GM19395 (cell line): ENCODE measurements around the gene HAUS8.
"Not testable (repeated sequence)": the region's sequence is repeated elsewhere in the genome, so short reads cannot be mapped to it uniquely, and the experiment has no call there.

Experiments
- ATAC-seq: cut with Tn5 transposase; IDR thresholded peaks from one replicate; pipeline ENCODE4 v1.9.1; 2021; ENCODE audit warnings: mild to moderate bottlenecking, moderate library complexity; ENCODE audit not compliant: unreplicated experiment

The HAUS8 gene, protein sequence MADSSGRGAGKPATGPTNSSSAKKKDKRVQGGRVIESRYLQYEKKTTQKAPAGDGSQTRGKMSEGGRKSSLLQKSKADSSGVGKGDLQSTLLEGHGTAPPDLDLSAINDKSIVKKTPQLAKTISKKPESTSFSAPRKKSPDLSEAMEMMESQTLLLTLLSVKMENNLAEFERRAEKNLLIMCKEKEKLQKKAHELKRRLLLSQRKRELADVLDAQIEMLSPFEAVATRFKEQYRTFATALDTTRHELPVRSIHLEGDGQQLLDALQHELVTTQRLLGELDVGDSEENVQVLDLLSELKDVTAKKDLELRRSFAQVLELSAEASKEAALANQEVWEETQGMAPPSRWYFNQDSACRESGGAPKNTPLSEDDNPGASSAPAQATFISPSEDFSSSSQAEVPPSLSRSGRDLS

DNA sequence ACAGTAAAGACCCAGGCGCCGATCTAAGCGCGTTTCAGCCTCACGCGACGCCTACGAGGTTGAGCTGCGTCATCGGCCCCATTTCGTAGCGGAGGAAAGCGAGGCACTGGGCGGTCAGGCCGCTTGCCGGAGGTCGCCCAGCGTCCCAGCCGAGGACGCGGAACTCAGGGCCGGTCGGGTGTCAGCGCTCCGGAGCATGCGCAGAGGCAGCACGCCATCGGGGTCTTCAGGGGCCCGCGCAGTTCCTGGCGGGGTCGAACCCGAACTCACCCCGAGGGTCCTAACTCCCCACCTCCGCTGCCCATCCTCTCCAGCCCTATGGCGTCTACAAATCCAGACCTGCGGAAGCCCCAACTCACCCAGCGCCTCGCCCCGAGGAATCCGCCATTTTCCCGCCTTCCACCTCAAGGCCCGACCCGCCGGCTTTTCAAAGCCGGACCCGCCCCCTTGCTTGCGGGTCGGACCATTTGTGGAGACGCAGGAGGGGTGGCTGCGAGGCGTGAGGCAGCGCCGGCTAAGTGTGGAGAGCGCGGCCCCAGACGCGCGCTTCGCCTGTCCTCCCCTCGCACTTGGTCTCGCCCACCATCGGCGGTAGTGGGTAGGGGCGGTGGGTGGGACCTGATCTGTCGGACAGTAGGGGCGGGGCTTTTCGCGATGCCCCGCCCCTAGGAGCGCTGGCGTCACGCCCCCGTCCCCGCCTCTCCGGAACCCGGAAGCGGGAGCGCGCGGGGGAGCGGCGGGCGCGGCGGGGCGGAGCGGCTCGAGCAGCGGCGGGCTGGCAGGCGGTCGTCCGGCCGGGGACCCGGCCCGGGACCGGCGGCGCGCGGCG lies at the start of gene HAUS8, which contains the start of gene MYO9B:
Gene HAUS8, minus strand, starts transcription at position 418 of the 829 bp plus-strand sequence. Its CDS starts 30 bp downstream, at position 388.
Gene MYO9B, plus strand, starts transcription at position 743 of the 829 bp plus-strand sequence. CDS start 25,941 bp downstream, outside the sequence.
- peak; percentile 73 for ATAC-seq

DNA sequence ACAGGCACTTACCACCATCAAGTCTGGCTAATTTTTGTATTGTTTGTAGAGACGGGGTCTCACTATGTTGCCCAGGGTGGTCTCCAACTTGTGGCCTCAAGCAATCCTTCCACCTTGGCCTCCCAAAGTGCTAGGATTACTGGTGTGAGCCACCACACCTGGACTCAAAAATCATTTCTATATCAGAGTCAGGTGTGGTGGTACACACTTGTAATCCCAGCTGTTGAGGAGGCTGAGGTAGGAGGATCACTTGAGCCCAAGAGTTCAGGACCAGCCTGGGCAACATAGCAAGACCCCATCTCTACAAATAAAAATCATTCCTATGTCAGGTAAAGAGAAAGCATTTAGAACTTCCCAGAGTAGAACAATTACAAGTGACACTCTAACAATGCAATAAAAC lies 48.8 kb upstream of the HAUS8 start:
- ATAC-seq = no peak

DNA sequence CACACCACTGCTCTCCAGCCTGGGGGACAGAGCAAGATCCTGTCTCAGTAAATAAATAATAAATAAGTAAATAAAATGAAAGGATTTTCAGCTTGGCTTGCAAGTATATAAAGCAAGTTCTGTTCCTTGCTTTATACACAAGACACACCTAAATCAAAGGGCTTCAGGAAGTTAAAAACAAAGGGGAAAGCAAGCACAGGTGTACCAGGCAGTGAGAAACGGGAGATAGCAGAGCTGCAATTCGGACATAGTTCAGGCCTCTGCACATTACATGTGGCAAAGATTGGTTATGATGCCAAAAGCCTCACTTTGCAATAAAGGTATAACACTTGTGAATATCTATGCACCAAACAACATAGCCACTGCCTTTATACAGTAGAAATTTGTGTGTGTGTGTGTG lies 47.8 kb upstream of the HAUS8 start:
- no peak for ATAC-seq

DNA sequence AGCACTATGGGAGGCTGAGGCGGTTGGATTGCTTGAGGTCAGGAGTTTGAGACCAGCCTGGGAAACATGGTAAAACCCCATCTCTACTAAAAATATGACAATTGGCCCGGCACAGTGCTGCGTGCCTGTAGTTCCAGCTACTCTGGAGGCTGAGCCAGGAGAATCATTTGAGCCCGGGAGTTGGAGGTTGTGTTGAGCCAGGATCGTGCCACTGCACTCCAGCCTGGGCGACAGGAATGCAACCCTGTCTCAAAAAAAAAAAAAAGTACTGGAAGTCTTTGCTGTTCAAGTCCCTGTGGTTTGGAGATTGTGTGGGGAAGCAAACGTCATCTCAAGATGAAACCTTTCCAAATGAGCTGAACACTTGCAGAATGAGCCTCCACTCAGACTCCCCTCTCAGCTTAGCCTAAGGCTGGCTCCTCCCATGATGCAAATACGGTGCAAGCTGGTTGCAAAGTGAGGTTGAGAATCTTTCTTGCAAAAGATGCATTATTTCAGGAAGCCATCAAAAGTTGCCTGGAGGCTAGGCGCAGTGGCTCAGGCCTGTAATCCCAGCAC lies 46.6 kb upstream of the HAUS8 start:
- no peak for ATAC-seq

DNA sequence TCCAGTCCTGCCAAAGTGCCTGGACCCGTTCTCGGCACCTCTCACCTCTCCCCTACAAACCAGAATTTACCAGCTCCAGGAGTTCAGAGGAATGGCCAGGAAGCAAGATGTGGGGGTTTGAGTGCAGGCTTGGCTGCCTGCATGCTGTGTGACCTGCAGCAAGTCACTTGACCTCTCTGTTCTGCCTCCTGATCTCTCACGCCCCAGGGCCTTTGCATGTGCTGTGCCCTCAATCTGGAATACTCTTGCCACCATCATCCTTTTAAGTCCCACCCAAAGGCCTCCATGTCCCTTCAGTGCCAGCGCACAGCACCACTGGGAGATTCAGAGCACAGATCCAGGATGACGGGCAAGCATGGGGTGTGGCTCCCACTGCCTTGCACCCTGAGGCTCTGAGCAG lies 43.7 kb upstream of the HAUS8 start:
- ATAC-seq = no peak

DNA sequence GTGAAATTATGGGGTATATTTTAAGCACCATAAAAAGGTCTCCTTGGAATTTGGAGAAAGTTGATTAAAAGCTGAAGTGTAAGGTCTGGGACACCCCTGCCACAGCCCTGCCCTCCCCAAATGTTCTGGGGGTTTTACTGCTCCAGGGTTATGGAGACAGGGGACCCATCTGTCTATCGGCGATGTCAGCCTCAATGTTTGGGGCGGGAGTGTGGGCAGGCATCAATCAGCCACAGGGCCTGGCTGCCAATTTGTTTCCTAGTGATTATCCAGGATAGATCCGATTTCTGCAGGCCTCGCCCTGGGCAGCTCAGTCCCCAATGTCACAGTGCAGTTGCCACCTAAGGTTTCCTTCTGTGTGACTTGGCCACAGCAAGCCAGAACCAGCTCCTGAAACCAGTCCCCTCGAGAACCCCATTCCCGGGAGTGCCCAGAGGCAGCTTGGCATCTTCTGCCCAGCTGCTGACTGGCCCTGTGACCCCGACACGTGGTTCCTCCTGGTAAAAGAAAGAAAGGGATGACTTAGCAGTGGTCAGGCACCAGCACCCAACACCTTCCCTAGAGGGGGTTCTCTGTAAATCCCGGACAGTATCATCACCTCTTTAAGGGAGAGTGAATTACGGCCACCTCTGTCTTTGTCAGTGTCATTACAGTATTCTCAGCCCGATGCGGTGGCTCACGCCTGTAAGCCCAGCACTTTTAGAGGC lies 41.9 kb upstream of the HAUS8 start:
- no peak for ATAC-seq

DNA sequence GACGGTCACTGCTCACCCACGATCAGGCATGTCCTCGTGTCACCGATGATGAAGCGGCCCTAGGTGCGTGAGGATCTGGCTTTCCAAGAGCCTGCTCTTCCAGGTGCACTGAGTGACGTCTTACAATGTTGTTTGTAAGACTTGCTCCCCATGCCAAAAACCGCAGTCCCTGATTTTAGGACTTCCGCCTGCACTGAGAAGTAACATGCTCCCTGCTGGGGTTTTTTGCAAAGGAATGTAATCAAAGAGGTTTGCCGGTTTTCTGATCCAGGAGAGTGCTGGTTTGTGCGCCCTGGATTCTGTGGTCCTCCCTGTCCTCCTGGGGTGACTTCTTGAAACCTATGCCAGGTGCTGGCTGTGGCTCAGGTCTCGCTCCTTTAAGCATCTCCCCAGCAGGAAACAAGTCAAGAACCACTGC lies 39.2 kb upstream of the HAUS8 start:
- no peak for ATAC-seq

DNA sequence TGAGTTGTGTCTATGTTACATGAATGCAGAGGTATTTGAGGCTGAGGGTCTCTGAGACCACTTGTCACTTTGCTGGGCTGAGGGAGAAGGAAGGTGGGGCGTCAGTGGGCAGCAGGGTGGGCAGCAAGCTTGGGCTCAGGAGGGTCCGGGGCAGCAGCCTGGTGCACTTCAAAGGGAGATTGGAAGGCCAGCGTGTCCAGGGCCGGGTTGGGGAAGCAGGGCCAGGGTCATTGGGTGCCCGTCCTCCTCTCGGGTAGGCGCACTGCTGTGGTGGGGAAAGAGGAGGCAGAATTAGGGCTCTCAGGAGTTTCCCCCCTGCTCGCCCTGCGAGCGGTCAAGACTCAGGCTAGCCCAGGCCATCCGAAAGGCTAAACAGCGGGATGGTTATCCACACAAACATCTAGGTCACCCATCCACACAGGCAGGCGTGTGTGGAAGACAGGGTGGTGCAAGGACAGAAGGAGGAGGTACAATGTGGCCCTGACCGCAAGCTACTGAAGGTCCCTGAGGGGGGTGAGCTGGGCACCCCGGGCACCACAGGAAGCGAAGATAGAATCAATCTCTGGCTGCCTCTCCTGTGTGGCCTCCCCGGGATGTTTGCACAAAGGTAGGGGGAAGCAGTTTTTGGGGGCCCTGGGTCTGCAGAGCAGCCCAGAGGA lies 38.0 kb upstream of the HAUS8 start:
- no peak for ATAC-seq

DNA sequence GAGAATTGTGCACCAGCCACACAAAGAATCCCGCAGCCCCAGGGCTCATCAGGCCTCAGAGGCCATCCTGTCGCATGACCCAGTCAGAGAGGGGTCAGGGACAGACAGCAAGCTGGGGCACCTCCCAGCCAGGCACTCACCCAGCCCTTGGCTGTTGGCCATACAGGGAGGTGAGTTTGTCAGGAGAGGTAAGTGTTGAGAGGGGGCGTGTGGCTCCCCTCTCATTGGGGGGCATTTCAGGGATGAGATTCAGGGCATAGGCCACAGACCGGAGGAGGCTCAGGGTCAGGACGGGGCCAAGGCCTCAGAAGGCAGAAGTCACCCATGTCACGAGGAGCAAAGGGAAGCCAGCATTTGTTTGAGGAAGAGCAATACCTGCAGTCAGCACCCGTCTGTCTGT lies 37.4 kb upstream of the HAUS8 start:
- ATAC-seq = no peak

DNA sequence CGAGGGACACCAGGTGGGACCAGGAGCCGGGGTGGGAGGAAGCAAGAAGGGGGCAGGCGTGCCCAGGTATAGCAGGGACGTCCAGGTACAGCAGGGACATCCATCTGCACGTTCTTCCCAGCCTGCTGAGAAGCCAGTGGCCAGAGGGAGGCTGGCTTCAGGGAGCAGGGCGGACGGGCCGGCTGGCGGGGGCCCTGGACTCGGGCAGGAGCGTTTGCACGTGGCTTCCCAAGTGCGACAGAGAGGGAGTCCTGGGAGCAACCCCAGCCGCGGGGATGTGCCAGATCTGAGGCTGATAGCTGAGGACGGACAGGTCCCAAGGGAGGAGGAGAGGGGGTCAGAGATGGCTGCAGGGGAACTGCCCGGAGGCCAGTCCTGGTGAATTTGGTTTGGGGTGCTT lies 37.0 kb upstream of the HAUS8 start:
- no peak for ATAC-seq

DNA sequence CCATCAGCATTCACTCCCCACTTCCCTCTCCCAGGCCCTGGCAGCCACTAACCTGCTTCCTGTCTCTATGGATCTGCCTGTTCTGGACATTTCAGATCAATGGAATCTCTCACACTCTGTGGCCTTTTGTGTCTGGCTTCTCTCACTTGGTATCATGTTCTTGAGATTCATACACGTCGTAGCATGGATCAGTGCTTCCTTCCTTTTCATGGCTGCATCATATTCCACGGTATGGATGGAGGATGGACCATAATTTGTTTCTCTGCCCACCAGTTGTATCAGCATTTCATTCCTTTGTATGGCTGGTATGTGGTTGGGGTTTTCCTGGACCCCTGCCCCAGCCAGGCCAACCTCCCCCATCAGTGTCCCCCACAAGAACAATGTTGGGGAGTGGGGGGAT lies 36.5 kb upstream of the HAUS8 start:
- no peak for ATAC-seq

DNA sequence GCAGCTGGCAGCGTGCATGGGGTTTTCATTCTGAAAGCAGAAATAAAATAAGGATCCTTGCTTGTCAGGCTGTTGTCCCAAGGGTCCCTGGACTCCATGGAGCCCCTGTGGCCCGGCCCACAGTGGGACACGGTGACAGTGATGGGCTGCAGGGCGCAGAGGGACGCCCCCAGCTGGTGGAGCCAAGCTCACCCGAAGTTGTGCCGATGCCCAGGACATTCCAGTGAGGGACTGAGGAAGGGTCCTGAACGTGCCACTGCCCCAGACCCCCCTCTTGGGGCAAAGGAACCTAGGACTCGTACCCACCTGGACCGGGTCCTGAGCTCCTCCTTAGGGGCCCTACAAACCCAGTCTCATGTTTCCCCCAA lies 35.3 kb upstream of the HAUS8 start:
- ATAC-seq = no peak

DNA sequence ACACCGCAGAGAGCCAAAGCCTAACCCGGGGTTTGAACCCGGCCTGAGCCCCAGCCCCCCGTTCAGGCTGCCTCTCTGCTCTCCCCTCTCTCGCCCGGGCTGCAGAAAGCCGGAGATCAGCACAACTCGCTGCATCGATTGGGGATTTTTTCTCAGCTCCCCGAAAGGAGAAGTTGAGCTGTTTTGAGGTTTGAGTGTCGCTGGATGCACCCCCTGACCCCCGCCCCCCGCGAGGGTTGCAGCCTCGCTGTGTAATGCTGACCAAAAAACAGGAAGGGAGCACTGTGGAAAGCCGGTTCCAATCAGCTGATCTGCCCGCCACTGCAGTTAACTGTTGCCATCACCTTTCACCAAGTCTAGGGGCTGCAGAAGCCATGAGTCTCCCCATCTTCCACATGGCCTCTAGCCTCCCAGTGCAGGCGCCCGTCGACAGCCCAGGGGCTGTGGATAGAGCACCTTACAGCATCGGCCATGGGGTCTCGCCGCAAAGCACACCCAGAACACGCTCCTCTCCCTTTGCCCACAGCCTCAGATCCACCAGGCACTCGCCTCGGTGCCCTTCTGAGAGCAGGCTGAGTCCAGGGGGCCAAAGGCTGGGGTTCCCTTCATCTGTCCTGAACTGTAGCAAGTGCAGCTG lies 34.8 kb upstream of the HAUS8 start:
- no peak for ATAC-seq

DNA sequence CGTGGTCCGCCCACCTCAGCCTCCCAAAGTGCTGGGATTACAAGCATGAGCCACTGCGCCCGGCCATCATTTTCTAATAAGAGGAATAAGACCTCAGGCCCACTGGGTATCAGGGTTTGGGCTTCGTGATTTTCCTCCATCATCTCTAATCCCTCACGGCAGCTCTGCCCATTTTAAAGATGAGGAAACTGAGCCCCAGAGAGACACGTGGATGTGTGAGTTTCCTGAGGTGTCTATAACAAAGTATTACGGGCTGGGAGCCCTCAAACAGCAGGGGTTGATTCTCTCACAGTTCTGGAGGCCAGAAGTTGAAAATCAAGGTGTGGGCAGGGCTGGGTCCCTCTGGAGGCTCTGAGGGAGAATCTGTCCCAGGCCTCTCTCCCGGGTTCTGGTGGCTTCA lies 34.0 kb upstream of the HAUS8 start:
- no peak for ATAC-seq

DNA sequence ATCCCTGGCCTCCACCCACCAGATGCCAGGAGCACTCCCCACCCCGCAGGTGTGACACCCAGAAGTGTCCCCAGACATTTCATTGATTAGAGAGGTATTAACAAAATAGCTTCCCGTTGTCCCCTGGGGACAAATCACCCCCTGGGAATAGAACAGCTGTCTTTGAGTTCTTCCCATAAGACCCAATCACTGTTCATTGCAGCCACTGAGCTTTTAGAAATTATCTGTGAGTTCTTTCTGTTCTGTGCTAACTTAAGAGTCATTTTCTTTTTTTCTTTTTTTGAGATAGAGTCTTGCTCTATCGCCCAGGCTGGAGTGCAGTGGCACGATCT lies 33.2 kb upstream of the HAUS8 start:
- ATAC-seq = no peak

DNA sequence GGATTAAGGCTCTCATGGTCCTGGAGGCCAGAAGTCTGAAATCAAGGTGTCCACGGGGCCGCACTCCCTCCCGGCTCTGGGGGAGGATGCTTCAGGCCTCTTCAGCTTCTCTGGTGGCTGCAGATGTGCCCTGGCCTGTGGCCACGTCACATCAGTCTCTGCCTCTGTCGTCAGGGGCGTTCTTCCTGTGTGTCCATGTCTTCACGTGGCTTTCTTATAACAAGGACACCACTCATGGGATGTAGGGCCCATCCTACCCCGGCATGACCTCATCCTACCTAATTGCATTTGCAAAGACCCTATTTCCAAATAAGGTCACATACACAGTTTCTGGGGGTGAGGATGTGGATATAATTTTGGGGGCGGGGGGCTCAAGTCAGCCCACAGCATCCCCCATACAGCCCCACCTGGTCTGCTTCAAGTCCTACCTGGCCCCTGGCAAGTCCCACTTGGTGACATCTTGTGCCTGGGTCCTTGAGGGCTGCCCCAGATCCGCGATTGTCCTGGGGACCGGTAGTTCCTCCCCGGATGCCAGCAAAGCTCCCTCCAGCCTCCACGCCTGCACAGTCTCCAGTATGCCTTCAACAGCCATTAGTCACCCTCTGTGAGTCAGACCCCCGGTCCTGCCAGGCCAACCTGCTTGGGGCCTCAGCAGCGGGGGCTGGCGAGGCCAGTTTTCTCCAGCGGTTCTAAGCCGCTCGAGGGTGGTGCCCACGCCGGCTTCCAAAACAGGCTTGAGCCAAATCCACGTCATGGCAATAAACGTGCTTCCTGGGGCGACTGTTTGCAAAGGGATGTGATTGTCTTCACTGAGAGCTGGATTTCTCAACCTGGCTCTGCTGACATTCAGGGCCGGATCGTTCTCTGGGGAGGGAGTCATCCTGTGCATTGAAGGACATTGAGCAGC lies 32.5 kb upstream of the HAUS8 start:
- ATAC-seq = no peak

DNA sequence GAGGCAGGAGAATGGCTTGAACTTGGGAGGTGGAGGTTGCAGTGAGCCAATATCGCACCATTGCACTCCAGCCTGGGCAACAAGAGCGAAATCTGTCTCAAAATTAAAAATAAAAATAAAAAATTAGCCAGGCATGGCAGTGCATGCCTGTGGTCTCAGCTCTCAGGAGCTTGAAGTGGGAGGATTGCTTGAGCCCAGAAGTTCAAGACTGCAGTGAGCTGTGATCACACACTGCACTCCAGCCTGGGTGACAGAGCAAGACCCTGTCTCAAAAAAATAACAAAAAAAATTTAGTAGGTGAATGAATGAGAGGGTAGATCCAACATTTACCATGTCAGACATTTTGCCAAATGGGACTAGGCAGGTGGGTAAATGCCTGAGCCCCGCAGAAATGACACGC lies 31.7 kb upstream of the HAUS8 start:
- not testable (repeated sequence) for ATAC-seq

DNA sequence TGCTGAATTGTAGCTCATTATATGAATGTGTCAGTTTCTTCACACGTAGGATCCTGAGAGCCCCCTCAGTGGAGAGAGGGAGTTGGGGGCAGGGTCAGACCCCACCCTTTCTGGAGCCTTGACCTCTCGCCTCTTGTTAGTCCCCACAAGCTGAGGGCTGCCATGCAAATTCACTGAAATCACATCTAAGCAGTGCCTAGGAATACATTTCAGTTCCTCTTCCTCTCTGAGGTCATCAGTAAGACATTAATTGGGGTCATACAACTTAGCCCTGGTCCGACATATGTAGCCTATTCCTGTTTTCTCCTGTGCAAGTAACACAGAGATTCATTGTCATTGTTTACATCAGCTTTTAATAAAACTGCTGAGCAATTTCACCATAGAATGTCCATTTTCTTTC lies 30.3 kb upstream of the HAUS8 start:
- no peak for ATAC-seq

DNA sequence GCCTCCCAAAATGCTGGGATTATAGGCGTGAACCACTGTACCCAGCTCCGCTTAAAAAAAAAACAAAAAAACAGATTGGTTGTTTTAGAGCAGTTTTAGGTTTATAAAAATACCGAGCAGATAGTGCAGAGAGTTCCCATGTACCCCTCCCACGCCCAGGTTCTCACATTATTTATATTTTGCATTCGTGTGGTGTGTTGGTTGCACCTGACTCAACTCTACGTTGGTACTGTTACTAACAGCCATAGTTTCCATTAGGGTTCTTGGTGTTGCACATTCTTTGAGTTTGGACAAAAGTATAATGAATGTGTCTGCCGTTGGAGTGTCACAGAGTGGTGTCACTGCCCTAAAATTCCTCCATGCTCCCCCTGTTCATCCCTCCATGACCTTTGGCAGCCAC lies 29.4 kb upstream of the HAUS8 start:
- no peak for ATAC-seq
